Measurements from ENCODE around the gene IYD.

The IYD gene, protein sequence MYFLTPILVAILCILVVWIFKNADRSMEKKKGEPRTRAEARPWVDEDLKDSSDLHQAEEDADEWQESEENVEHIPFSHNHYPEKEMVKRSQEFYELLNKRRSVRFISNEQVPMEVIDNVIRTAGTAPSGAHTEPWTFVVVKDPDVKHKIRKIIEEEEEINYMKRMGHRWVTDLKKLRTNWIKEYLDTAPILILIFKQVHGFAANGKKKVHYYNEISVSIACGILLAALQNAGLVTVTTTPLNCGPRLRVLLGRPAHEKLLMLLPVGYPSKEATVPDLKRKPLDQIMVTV

DNA sequence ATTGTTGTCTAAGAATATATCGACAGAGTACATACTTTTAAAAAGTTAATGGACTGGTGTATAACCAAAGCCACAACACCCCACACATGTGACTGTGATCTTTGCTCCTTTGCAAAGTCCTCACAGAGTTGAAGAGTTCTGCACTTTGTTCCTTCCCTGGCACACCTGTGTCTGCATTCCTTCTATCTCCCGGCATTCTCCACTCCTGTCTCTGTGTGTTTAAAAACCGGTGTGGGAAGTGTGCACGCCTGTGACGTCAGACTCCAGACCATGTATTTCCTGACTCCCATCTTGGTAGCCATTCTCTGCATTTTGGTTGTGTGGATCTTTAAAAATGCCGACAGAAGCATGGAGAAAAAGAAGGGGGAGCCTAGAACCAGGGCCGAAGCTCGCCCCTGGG is at the start of gene IYD:
Gene IYD, plus strand, starts transcription at position 251 of the 400 bp plus-strand sequence. Its CDS starts 20 bp downstream, at position 271.
- Histone ChIP-seq H3K4me2 (ENCODE audit: low read length) (no peak within 1 kb of the TSS), H3K4me1 (no peaks in the 10 kb centered on the region), H3K79me2 (no peaks in the 10 kb centered on the region), H2AFZ (no peak within 1 kb of the TSS), H3K4me3 (ENCODE audit: low read depth, low read length) (no peak within 1 kb of the TSS), H3K9ac (no peak within 1 kb of the TSS), H3K27me3 (ENCODE audit: control insufficient read depth, insufficient read depth, low read length) (no peaks in the 10 kb centered on the region), H3K27ac (no peak within 1 kb of the TSS), H3K36me3 (ENCODE audit: control insufficient read depth, insufficient read depth, low read length) (no peaks in the 10 kb centered on the region), H3K9me3 (ENCODE audit: control insufficient read depth, low read length) (no peaks in the 10 kb centered on the region)
- TF ChIP-seq, protein P1, sequence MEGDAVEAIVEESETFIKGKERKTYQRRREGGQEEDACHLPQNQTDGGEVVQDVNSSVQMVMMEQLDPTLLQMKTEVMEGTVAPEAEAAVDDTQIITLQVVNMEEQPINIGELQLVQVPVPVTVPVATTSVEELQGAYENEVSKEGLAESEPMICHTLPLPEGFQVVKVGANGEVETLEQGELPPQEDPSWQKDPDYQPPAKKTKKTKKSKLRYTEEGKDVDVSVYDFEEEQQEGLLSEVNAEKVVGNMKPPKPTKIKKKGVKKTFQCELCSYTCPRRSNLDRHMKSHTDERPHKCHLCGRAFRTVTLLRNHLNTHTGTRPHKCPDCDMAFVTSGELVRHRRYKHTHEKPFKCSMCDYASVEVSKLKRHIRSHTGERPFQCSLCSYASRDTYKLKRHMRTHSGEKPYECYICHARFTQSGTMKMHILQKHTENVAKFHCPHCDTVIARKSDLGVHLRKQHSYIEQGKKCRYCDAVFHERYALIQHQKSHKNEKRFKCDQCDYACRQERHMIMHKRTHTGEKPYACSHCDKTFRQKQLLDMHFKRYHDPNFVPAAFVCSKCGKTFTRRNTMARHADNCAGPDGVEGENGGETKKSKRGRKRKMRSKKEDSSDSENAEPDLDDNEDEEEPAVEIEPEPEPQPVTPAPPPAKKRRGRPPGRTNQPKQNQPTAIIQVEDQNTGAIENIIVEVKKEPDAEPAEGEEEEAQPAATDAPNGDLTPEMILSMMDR (IDR thresholded peaks at IDR 0.05), result no peak

DNA sequence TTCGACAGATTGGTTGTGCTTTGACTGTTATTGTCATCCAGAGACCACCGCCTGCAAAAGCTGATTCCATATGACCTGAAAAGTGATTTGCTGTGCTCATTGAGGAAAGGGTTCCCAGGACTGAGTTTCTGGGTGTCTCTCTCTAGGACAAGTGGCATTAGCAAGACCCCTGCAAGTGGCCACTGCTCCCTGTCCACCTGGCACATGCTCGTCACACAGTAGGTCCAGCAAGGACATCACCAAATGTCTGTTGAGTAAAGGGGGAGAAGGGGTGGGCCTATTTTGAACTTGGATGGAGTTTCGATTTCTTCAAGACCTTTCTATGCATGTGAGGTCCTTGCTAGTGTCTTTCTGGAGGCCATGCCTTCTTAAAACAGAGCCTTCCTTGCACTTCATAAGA is 48.9 kb upstream of the IYD start:
- H3K4me3 ChIP-seq (ENCODE audit: low read depth, low read length), result no peak overlapping the region
- no peaks in the 10 kb centered on the region for H3K9me3 ChIP-seq (ENCODE audit: control insufficient read depth, low read length)
- peak overlapping the region; percentile 21 for H2AFZ ChIP-seq
- H3K27ac ChIP-seq, result no peak overlapping the region
- H3K9ac ChIP-seq, result no peak overlapping the region
- H3K4me2 ChIP-seq (ENCODE audit: low read length), result no peak overlapping the region
- TF ChIP-seq, protein P1 (IDR thresholded peaks at IDR 0.05), result no peak
- no peaks in the 10 kb centered on the region for H3K79me2 ChIP-seq
- H3K27me3 ChIP-seq (ENCODE audit: control insufficient read depth, insufficient read depth, low read length), result no peaks in the 10 kb centered on the region
- no peaks in the 10 kb centered on the region for H3K36me3 ChIP-seq (ENCODE audit: control insufficient read depth, insufficient read depth, low read length)
- H3K4me1 ChIP-seq, result peaks cover 4% of the 10 kb centered on the region

DNA sequence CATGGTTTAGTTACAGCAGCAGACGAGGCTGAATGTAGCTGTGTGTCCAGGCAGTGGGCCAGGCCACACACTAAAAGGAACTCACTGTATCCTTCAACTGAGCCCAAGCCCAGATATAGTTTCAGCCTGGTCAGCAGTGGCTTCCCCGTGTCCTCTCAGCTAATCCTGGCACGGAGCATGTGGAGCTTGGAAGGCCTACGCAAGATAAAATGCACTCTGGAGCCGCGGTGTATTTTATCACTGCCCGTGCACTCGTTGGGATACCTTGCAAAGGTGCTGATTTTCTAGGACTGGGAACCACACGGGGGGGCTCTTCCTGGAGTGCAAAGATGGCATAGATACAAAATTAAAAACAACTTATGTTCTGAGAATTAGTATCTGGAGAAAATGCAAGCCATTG is 48.4 kb upstream of the IYD start:
- H3K36me3 ChIP-seq (ENCODE audit: control insufficient read depth, insufficient read depth, low read length), result no peaks in the 10 kb centered on the region
- peak overlapping the region; percentile 21 for H2AFZ ChIP-seq
- no peaks in the 10 kb centered on the region for H3K27me3 ChIP-seq (ENCODE audit: control insufficient read depth, insufficient read depth, low read length)
- H3K4me2 ChIP-seq (ENCODE audit: low read length), result no peak overlapping the region
- H3K9ac ChIP-seq, result no peak overlapping the region
- H3K4me1 ChIP-seq, result peaks cover 4% of the 10 kb centered on the region
- no peaks in the 10 kb centered on the region for H3K79me2 ChIP-seq
- no peaks in the 10 kb centered on the region for H3K9me3 ChIP-seq (ENCODE audit: control insufficient read depth, low read length)
- TF ChIP-seq, protein P1 (IDR thresholded peaks at IDR 0.05), result no peak
- H3K27ac ChIP-seq, result no peak overlapping the region
- no peak overlapping the region for H3K4me3 ChIP-seq (ENCODE audit: low read depth, low read length)

DNA sequence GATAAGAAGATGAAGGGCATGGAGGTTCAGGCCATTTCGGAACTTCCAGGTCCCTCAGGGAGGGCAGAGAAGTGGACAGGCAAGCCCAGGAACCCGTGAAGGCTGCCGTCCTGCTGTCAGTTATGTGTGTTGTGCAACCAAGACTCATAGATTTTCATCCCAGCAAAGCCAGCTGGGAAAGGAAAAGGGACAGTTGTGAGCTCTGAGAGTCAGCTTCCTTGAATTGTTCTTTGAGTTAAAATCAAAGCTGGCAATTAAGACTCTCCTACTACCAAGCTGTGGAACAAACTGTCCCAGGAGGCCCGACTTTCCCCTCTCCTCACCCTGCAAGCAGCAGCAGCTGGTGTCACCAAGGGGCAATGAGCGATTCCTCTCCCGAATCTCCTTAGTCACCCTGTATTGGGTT is 46.3 kb upstream of the IYD start:
- Histone ChIP-seq H3K4me3 (ENCODE audit: low read depth, low read length) (no peak overlapping the region), H3K4me2 (ENCODE audit: low read length) (no peak overlapping the region), H3K9ac (no peak overlapping the region), H3K36me3 (ENCODE audit: control insufficient read depth, insufficient read depth, low read length) (no peaks in the 10 kb centered on the region), H3K27ac (no peak overlapping the region), H3K4me1 (peaks cover 4% of the 10 kb centered on the region), H3K79me2 (no peaks in the 10 kb centered on the region), H2AFZ (peak overlapping the region; percentile 43), H3K27me3 (ENCODE audit: control insufficient read depth, insufficient read depth, low read length) (no peaks in the 10 kb centered on the region), H3K9me3 (ENCODE audit: control insufficient read depth, low read length) (no peaks in the 10 kb centered on the region)
- TF ChIP-seq, protein P1 (IDR thresholded peaks at IDR 0.05), result no peak

DNA sequence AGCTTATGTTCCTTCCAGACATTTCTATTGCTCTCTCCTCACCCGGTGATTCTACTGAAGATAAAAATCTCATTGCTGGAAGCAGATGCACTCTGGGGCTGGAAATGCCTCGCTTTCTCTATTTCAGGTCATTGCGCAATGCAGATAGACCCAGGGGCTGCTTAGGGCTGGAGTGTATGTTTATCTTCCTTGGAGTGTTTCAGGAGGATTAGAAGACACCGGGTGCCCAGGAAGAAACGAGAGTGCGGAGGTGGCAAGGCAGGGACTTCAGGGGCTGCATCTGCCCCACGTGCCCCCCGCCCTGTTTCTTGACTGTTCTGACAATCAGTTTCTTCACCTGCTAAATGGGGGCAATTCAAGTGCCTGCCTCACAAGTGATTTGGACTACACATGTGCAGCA is 45.6 kb upstream of the IYD start:
- TF ChIP-seq, protein P1 (IDR thresholded peaks at IDR 0.05), result no peak
- Histone ChIP-seq H3K4me2 (ENCODE audit: low read length) (no peak overlapping the region), H3K36me3 (ENCODE audit: control insufficient read depth, insufficient read depth, low read length) (no peaks in the 10 kb centered on the region), H3K27me3 (ENCODE audit: control insufficient read depth, insufficient read depth, low read length) (no peaks in the 10 kb centered on the region), H3K9me3 (ENCODE audit: control insufficient read depth, low read length) (no peaks in the 10 kb centered on the region), H3K4me3 (ENCODE audit: low read depth, low read length) (no peak overlapping the region), H3K4me1 (peaks cover 4% of the 10 kb centered on the region), H3K79me2 (no peaks in the 10 kb centered on the region), H3K9ac (no peak overlapping the region), H3K27ac (no peak overlapping the region), H2AFZ (no peak overlapping the region)
